SK-N-SH (cell line): ENCODE results near the gene ZMAT5. TPM values are rescaled to one million over a fixed set of nuclear protein-coding genes. Genes with fewer than 3 reads are reported as not detected.

Experiments
- CTCF ChIA-PET: fragments of 300-600, 350-600 bp; formaldehyde crosslinking; extraction: SDS; loops from one replicate; lab custom pipeline; 2021; lab: Yijun Ruan, JAX
- POLR2A ChIA-PET: fragments of 350-600 bp; sonication (Branson Sonifier 250); formaldehyde crosslinking; extraction: SDS; loops from one replicate; lab custom pipeline; 2020; ENCODE audit warnings: antibody characterized with exemption, inconsistent platforms; lab: Yijun Ruan, JAX
- DNase-seq: peaks from one replicate; pipeline ENCODE4 v3.0.0; 2012
- H2AFZ ChIP-seq: fragments of 200-600 bp; sonication (generic); 2 replicates; pipeline ENCODE4 v1.8.1; 2016; ENCODE audit warnings: antibody characterized with exemption, mild to moderate bottlenecking, low read depth
- H3F3A ChIP-seq: fragments of 200-600 bp; sonication (generic); replicated peaks from 2 replicates; pipeline ENCODE3; 2016; ENCODE audit warnings: antibody characterized with exemption, mild to moderate bottlenecking; ENCODE audit not compliant: insufficient read depth
- H3K27ac ChIP-seq, 2 experiments: fragments of 200-500 bp in 1 of 2; fragments of 200-600 bp in 1 of 2; sonication (Bioruptor generic) in 1 of 2; sonication (generic), shearing (Covaris generic) in 1 of 2; 2 replicates each; pipeline versions ENCODE4 v1.5.1 to v1.6.1; 2014 to 2016; ENCODE audit warnings: low read depth in 2 of 2, inconsistent platforms in 1 of 2, low read length in 1 of 2, mild to moderate bottlenecking in 1 of 2, mixed read lengths in 1 of 2
- H3K27me3 ChIP-seq: fragments of 200-600 bp; sonication (generic), shearing (Covaris generic); 2 replicates; pipeline ENCODE4 v1.6.1; 2016; ENCODE audit warnings: mixed run types; ENCODE audit not compliant: insufficient read depth
- H3K36me3 ChIP-seq, 2 experiments: fragments of 200-500 bp in 1 of 2; fragments of 200-600 bp in 1 of 2; sonication (Bioruptor generic) in 1 of 2; sonication (generic) in 1 of 2; replicated peaks in 1 of 2; 2 replicates each; pipeline versions ENCODE3 to v1.5.1; 2014 to 2016; ENCODE audit warnings: low read length in 1 of 2, mild to moderate bottlenecking in 1 of 2; ENCODE audit not compliant: insufficient read depth in 2 of 2, control insufficient read depth in 1 of 2
- H3K4me1 ChIP-seq, 2 experiments: fragments of 200-500 bp in 1 of 2; fragments of 200-600 bp in 1 of 2; sonication (Bioruptor generic) in 1 of 2; sonication (generic), shearing (Covaris generic) in 1 of 2; 2 replicates each; pipeline versions ENCODE4 v1.5.1 to v1.6.1; 2014 to 2016; ENCODE audit warnings: low read depth in 1 of 2, low read length in 1 of 2, mixed run types in 1 of 2; ENCODE audit not compliant: insufficient read depth in 2 of 2, control insufficient read depth in 1 of 2
- H3K4me2 ChIP-seq: fragments of 200-600 bp; sonication (generic), shearing (Covaris generic); 2 replicates; pipeline ENCODE4 v1.6.1; 2017; ENCODE audit warnings: mixed run types
- H3K4me3 ChIP-seq, 2 experiments: fragments of 200-500 bp in 1 of 2; fragments of 200-600 bp in 1 of 2; sonication (Bioruptor generic) in 1 of 2; sonication (generic), shearing (Covaris generic) in 1 of 2; 2 replicates each; pipeline versions ENCODE4 v1.5.1 to v1.8.1; 2014 to 2016; ENCODE audit warnings: low read depth in 2 of 2, inconsistent platforms in 1 of 2, low read length in 1 of 2, mild to moderate bottlenecking in 1 of 2, mixed read lengths in 1 of 2, moderate library complexity in 1 of 2
- H3K79me2 ChIP-seq: fragments of 200-600 bp; sonication (generic); 2 replicates; pipeline ENCODE4 v1.8.1; 2017; ENCODE audit warnings: mild to moderate bottlenecking; ENCODE audit not compliant: insufficient read depth
- H3K9ac ChIP-seq: fragments of 200-600 bp; sonication (generic); 2 replicates; pipeline ENCODE4 v1.6.1; 2017; ENCODE audit warnings: mixed run types
- H3K9me2 ChIP-seq: fragments of 200-600 bp; sonication (generic); 2 replicates; pipeline ENCODE4 v1.6.1; 2017; ENCODE audit warnings: mixed run types
- H3K9me3 ChIP-seq: fragments of 200-600 bp; sonication (generic); 2 replicates; pipeline ENCODE4 v1.6.1; 2017; ENCODE audit warnings: mixed run types, mild to moderate bottlenecking, moderate library complexity
- H4K20me1 ChIP-seq: fragments of 200-600 bp; sonication (generic); 2 replicates; pipeline ENCODE4 v1.6.1; 2017; ENCODE audit warnings: mild to moderate bottlenecking, mixed run types; ENCODE audit not compliant: insufficient read depth
- CHD2 ChIP-seq: fragments of 150-350 bp; IDR thresholded peaks from 2 replicates; pipeline ENCODE4 v1.6.1; 2018; ENCODE audit warnings: low read length; ENCODE audit not compliant: partially characterized antibody
- CTCF ChIP-seq: fragments of 200-600 bp; sonication (generic); IDR thresholded peaks from 2 replicates; pipeline ENCODE4 v1.6.1; 2017; ENCODE audit warnings: antibody characterized with exemption, mild to moderate bottlenecking, moderate library complexity
- ELF1 ChIP-seq: IDR thresholded peaks from 2 replicates; pipeline ENCODE4 v1.4.0; 2012
- FOXJ3 ChIP-seq: sonication (generic); formaldehyde crosslinking; IDR thresholded peaks from 2 replicates; pipeline ENCODE4 v1.5.1; 2020; ENCODE audit warnings: mild to moderate bottlenecking, missing genetic modification reagents
- FOXM1 ChIP-seq: IDR thresholded peaks from 2 replicates; pipeline ENCODE4 v1.4.0; 2012; ENCODE audit warnings: low read depth, mild to moderate bottlenecking
- GABPA ChIP-seq: IDR thresholded peaks from 2 replicates; pipeline ENCODE4 v1.4.0; 2012; ENCODE audit warnings: low read depth, mild to moderate bottlenecking
- GATA2 ChIP-seq: sonication (generic); formaldehyde crosslinking; IDR thresholded peaks from 2 replicates; pipeline ENCODE4 v1.5.0; 2020; ENCODE audit warnings: mild to moderate bottlenecking, missing genetic modification reagents
- JUND ChIP-seq: IDR thresholded peaks from 2 replicates; pipeline ENCODE4 v1.4.0; 2012
- MAX ChIP-seq: IDR thresholded peaks from 2 replicates; pipeline ENCODE4 v1.4.0; 2012; ENCODE audit warnings: low read depth
- MXI1 ChIP-seq: IDR thresholded peaks from 2 replicates; pipeline ENCODE4 v1.6.1; 2012; ENCODE audit warnings: mild to moderate bottlenecking, low read depth, low read length, improper control_type of control experiment
- POLR2AphosphoS5 ChIP-seq: IDR thresholded peaks from 2 replicates; pipeline ENCODE4 v1.6.1; 2012; ENCODE audit warnings: low read depth, low read length
- RAD21 ChIP-seq: IDR thresholded peaks from 2 replicates; pipeline ENCODE4 v1.6.1; 2012; ENCODE audit warnings: mild to moderate bottlenecking, low read length
- REST ChIP-seq: IDR thresholded peaks from 2 replicates; pipeline ENCODE4 v1.6.1; 2012; ENCODE audit warnings: mild to moderate bottlenecking, low read depth, low read length, moderate library complexity
- RFX5 ChIP-seq: IDR thresholded peaks from 2 replicates; pipeline ENCODE4 v1.6.1; 2012; ENCODE audit warnings: mild to moderate bottlenecking, improper control_type of control experiment, low read length
- SIN3A ChIP-seq: IDR thresholded peaks from 2 replicates; pipeline ENCODE4 v1.6.1; 2012; ENCODE audit warnings: low read depth, mild to moderate bottlenecking, low read length, moderate library complexity, borderline replicate concordance
- TAF1 ChIP-seq: IDR thresholded peaks from 2 replicates; pipeline ENCODE4 v1.6.1; 2012; ENCODE audit warnings: low read depth, mild to moderate bottlenecking, low read length, moderate library complexity, borderline replicate concordance
- USF1 ChIP-seq: IDR thresholded peaks from 2 replicates; pipeline ENCODE4 v1.4.0; 2012; ENCODE audit warnings: low read depth, borderline replicate concordance
- YY1 ChIP-seq: IDR thresholded peaks from 2 replicates; pipeline ENCODE4 v1.4.0; 2012; ENCODE audit warnings: low read depth, mild to moderate bottlenecking
- WGBS: methylation state at CpG from one replicate; pipeline ENCODE4 v1.1.6; 2017; ENCODE audit warnings: low lambda C conversion rate; 5-methylcytosine and 5-hydroxymethylcytosine counted together
- polyA plus RNA-seq, 3 experiments: library from polyadenylated mRNA; depleted of rRNA; stranded (reverse); fragments of >200 nt; gene quantifications; 2 replicates each; pipeline ENCODE4 v1.2.3, GENCODE V29; 2012

The ZMAT5 gene
- polyA plus RNA-seq, 1 of the 3 experiments (the other 2 are of a cell fraction), result 35.0 TPM

- no peak for DNase-seq
- CTCF ChIA-PET, result interaction anchor here (0.6 to 7.1 kb wide), 65 partner anchors 8 to 419 kb away, joined by 3 to 64 read pairs (median 5); partner anchors contain the start of genes CABP7 and THOC5
- H3K27me3 ChIP-seq, result no peaks in the 10 kb centered on the region
- H3K9ac ChIP-seq, result no peak overlapping the region
- no peak overlapping the region for H3K27ac ChIP-seq
- H2AFZ ChIP-seq, result no peak overlapping the region
- H4K20me1 ChIP-seq, result peaks cover 8% of the 10 kb centered on the region
- TF ChIP-seq SIN3A, result no peak
- 0 out of 2 replicates have a peak, but pooled peaks have one; percentile 27 for TF ChIP-seq MXI1
- no peak for TF ChIP-seq FOXM1
- no peak for TF ChIP-seq CTCF
- no peak for TF ChIP-seq FOXJ3 (CRISPR knock-in tag)
- TF ChIP-seq YY1, result no peak
- TF ChIP-seq, all 33 proteins: peak for 1
- Histone ChIP-seq H3K4me1 (peaks cover 15 to 40% of the 10 kb centered on the region in 2 experiments), H3K9me2 (no peaks in the 10 kb centered on the region), H3K9me3 (no peaks in the 10 kb centered on the region), H3K79me2 (no peaks in the 10 kb centered on the region), H3K4me3 (peak overlapping the region in 1 of 2 experiments; percentile 49; a peak in 1 of 4 replicates), H3F3A (no peaks in the 10 kb centered on the region), H3K4me2 (peak overlapping the region; percentile 32; the same call in 1 of the 2 replicates), H3K36me3 (peaks cover 15 to 19% of the 10 kb centered on the region in 2 experiments)
- POLR2A ChIA-PET, result interaction anchor here (0.8 to 1.5 kb wide), 3 partner anchors 44 to 110 kb away, joined by 3 to 4 read pairs (median 4); partner anchors contain the start of genes UQCR10 and ZMAT5
- WGBS, result 87% methylated on average over 5 of the region's 5 CpGs
These were observed 77.5 kb downstream of the ZMAT5 start for GRCh38 chr22:29689206-29689879.

GRCh38 chr22:29684244-29684643, 82.6 kb downstream of the ZMAT5 start:
- Histone ChIP-seq H3K9me3 (no peaks in the 10 kb centered on the region), H3K27ac (no peak overlapping the region), H3K4me1 (peaks cover 0 to 2% of the 10 kb centered on the region in 2 experiments; a peak in 1 of 4 replicates), H3K4me2 (no peak overlapping the region), H3K79me2 (no peaks in the 10 kb centered on the region), H3F3A (no peaks in the 10 kb centered on the region), H3K36me3 (peaks cover 13 to 44% of the 10 kb centered on the region in 2 experiments), H3K9me2 (no peaks in the 10 kb centered on the region), H2AFZ (no peak overlapping the region), H3K9ac (no peak overlapping the region), H4K20me1 (no peaks in the 10 kb centered on the region), H3K27me3 (no peaks in the 10 kb centered on the region), H3K4me3 (no peak overlapping the region)
- DNase-seq, result no peak
- WGBS, result 83% methylated on average over 2 of the region's 4 CpGs
- ChIA-PET CTCF (interaction anchor here (0.8 to 2.7 kb wide), 5 partner anchors 9 to 404 kb away, joined by 3 to 10 read pairs (median 7); no protein-coding TSS in a partner anchor), POLR2A (no interaction called here)
- no peak for TF ChIP-seq POLR2AphosphoS5
- TF ChIP-seq GABPA, result no peak
- no peak for TF ChIP-seq MAX
- no peak for TF ChIP-seq TAF1
- no peak for TF ChIP-seq RAD21
- no peak for TF ChIP-seq REST
- TF ChIP-seq RFX5, result no peak
- no peak for TF ChIP-seq CTCF
- no peak for TF ChIP-seq USF1
- TF ChIP-seq CHD2, result no peak
- TF ChIP-seq ELF1, result no peak
- TF ChIP-seq MXI1, result no peak
- no peak for TF ChIP-seq JUND
- TF ChIP-seq FOXM1, result no peak
- TF ChIP-seq GATA2 (CRISPR knock-in tag), result no peak
